SKM-1 treated with dmso at 0.1 percent for 144 hours (cell line): ENCODE measurements around the gene NUDT21.
"Not testable (repeated sequence)": the region's sequence is repeated elsewhere in the genome, so short reads cannot be mapped to it uniquely, and the experiment has no call there.

Experiments
- DNase-seq: peaks from one replicate; lab custom pipeline; 2025; ENCODE audit not compliant: unreplicated experiment; lab: John Stamatoyannopoulos, UW

NUDT21 gene

GRCh38 chr16:56419740-56420548 is 31.2 kb downstream of the NUDT21 start:
- no peak for DNase-seq

DNA sequence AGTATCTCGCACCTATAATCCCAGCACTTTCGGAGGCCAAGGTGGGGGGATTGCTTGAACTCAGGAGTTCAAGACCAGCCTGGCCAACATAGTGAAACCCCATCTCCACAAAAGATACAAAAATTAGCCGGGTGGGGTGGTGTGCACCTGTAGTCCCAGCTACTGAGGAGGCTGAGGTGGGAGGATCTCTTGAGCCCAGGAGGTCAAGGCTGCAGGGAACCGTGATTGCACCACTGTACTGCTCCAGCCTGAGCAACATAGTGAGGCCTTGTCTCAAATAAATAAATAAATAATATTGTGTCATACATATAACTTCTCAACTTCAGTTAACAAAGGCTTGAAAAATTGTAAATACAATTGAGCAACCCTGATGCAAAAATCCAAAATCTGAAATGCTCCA is 34.0 kb downstream of the NUDT21 start:
- no peak for DNase-seq

- DNase-seq = no peak
These were observed 35.3 kb downstream of the NUDT21 start for GRCh38 chr16:56415875-56416274.

DNA sequence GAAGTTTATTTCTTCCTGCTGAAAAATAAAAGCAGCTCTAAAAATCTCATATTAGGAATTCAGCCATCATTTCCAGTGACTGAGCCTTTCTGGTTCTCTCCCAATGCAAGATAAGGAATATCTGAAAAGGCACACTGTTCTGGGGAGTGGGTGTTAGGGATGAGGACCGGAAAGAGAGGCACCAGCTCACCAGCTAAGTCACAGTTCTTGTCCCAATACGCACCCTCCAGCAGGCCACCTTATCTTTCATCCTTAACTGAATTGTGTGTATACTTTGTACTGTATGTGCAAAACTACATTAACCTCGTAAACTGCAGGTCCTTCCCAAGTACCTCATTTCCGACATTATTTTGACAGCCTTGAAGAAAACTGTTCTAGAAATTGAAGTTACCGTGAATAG is 36.8 kb downstream of the NUDT21 start:
- DNase-seq = no peak

DNA sequence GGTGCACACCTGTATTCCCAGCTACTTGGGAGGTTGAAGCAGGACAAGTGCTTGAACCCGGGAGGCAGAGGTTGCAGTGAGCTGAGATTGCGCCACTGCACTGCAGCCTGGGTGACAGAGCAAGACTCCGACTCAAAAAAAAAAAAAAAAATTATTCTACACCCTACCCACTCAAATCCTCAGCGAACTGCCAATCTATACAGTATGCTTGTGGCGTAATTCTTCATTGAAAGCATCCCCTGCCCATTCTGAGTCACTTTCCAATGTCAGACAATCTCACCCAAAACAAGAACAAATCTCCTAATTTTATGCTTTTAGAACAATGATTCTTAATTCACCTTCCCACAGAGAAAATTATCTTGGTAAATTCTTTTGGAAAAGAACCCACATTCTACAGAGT is 37.8 kb downstream of the NUDT21 start:
- no peak for DNase-seq

GRCh38 chr16:56411624-56412023 is 39.5 kb downstream of the NUDT21 start:
- no peak for DNase-seq

- DNase-seq = no peak
These were observed 40.0 kb downstream of the NUDT21 start for GRCh38 chr16:56411123-56411522.

DNA sequence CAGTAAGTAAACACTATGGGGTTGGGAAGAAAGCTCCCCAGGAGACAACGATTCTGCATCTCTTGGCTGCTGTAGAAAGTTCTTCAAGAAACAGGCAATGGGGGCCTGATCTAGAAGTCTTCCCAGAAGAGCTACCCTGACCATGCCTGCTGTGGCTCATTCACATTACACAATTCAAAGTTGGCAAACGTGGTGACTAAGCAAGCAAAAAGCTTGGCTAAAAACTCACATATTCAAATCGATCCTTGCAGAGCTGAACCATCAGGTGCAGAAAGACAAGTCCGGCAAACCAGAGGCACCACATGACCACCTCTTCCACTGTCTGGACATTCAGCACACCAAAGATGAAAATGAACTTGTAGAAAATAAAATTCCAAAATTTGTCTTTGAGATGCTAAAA is 41.9 kb downstream of the NUDT21 start:
- DNase-seq = no peak

DNA sequence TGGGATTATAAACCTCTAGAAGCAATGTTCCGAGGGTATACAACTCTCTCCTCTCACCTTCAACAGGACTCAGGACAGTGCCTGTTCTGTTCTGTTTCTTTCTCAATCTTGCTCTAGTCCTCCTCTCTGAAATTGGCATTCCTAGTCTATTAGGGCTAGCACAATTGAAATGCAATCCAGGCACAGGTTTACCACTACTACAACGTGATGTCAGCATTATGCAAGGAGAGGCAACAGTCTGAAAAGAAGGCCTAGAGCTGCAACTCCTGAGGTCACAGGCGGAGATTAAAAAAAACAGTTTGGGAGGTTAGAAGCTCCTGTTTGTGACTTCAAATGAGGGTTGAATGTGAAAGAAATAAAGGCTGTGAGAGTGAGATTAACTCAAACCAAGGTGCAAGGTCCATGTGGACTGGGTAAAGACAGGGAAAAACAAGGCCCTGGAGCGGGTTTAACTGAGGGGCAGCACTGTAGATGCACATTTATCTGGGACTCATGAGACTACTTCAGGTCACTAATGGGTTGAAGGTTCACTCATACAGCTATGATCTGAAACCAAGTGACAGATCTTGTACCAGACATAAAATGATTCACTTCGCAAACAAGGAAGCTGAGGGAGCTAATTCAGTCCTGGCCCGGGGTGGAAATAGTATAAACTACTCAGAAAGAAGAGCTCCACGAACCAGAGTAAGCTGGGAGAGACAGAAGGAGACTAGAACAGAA is 42.6 kb downstream of the NUDT21 start:
- DNase-seq = no peak

GRCh38 chr16:56405977-56406672 is 45.0 kb downstream of the NUDT21 start:
- DNase-seq = no peak

DNA sequence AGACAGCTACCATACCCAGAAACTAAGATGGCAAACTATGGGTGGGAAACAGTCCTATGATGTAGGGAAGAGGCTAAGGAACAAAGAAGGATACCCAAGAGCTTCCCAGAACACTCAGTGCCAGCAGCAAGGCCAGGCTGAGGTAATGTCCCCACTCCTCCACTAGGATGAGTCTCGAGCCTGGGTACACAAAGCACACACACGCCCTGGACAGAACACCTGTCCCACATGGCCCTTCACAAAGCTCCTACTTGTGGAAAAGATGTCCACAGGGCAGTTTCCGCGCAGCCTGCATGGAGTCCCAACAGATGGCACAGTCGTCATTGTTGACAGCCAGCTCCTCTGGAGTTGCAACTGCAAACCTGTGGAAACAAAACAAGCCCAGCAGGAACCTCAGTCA is 49.6 kb downstream of the NUDT21 start:
- DNase-seq = no peak

DNA sequence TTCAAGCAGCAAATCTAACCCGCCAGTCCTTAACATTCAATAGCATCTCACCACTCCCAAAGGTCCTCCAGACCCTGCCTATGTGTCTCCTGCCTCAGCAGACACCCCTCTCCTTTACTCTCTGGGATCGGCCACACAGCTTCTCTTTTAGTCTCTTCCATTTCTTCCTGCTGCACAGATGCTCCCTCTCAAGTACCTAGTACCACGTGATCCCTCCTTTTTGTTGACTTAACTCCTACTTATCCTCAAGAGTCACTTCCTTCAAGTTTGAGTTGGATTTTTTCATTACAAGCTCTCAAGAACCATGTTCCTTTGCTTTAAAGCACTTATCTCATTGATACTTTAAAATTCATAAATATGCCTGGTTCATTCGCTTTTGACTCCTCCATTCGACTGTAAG is 50.7 kb downstream of the NUDT21 start:
- DNase-seq = no peak

DNA sequence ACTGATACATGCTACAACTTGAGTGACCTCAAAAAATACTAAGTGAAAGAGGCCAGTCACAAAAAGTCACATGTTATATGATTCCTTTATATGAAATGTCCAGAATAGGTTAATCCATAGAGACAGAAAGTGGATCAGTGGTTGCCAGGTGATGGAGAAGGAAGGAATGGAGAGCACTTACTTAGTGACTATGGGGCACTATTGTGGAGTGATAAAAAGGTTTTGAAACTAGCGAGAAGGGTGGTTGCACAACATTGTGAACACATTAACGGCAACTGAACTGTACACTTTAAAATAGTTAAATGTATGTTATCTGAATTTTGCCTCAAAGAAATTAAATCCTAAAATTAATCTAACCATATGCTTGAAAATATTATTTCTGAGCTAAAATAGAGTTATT is 51.6 kb downstream of the NUDT21 start:
- DNase-seq = no peak

- DNase-seq = no peak
These were observed 52.1 kb downstream of the NUDT21 start for GRCh38 chr16:56399047-56399446.

DNA sequence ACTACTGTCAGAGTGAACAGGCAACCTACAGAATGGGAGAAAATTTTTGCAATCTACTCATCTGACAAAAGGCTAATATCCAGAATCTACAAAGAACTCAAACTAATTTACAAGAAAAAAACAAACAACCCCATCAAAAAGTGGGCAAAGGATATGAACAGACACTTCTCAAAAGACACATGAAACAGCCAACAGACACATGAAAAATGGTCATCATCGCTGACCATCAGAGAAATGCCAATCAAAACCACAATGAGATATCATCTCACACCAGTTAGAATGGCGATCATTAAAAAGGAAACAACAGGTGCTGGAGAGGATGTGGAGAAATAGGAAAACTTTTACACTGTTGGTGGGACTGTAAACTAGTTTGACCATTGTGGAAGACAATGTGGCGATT is 54.4 kb downstream of the NUDT21 start:
- DNase-seq = not testable (repeated sequence)

GRCh38 chr16:56389554-56389953 is 61.6 kb downstream of the NUDT21 start:
- no peak for DNase-seq

DNA sequence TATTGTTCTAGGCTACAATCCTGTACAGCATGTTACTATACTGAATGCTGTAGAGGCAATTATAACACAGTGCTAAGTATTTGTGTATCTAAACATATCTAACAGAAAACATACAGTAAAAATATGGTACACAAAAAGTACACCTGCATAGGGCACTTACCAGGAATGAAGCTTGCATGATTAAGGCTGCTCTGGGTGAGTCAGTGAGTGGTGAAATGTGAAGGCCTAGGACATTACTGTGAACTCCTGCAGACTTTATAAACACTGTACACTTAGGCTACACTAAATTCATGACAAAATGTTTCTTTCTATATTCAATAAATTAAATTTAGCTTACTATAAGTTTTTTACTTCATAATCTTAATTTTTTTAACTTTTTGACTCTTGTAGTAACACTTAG is 62.9 kb downstream of the NUDT21 start:
- no peak for DNase-seq

- DNase-seq = no peak
These were observed 63.7 kb downstream of the NUDT21 start for GRCh38 chr16:56387396-56387795.

DNA sequence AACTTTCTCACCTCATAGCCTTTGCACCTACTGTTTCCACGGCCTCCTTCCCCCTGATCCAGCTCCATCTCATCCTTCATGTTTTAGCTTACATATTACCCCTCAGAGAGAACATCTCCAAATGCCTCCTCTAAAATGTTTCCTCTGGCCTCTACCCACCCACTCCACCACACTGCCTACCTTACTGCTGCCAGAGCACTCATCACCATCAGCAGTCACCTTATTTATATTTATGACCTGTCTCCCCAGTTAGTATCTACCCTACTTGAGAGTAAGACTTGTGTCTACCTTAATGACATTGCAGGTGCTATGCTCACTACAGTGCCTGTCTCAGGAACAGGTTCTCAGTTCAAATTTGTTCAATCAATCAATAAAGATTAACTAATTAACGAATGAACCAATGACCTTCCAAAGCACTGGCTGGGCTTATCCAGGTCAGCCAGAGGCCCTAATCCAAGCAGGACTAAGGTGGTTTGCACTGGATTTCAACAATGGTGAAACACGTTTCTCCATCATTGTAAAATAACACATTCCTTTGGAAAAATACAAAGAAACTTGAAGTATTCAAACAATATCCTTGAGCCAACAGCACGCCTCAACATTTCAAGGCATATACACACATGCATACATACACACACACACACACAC is 66.9 kb downstream of the NUDT21 start:
- no peak for DNase-seq

GRCh38 chr16:56382901-56383355 is 68.2 kb downstream of the NUDT21 start:
- no peak for DNase-seq

GRCh38 chr16:56382459-56382858 is 68.7 kb downstream of the NUDT21 start:
- no peak for DNase-seq
